K562 (cell line): ENCODE data around the gene PTGR2. TPM values are rescaled to one million over a fixed set of nuclear protein-coding genes. Genes with fewer than 3 reads are reported as not detected.
A peak's percentile ranks its signal among the peaks of the same experiment; 100 is the strongest.
"Not testable (repeated sequence)": the region's sequence is repeated elsewhere in the genome, so short reads cannot be mapped to it uniquely, and the experiment has no call there.

Experiments used
- ATAC-seq: fragments of 200-7000 bp; cut with Tn5 transposase; 3 replicates; pipeline ENCODE4 v1.9.1; 2020; ENCODE audit warnings: moderate library complexity
- BruUV-seq: library from RNA; stranded (reverse); fragments of 400-500 nt; replicated peaks from 2 replicates; lab custom pipeline; 2021; lab: Mats Ljungman, UMichigan
- CTCF ChIA-PET: fragments of 300-600 bp; formaldehyde crosslinking; extraction: SDS; loops from one replicate; lab custom pipeline; 2021; ENCODE audit warnings: low intra/inter-chr PET ratio; lab: Yijun Ruan, JAX
- POLR2A ChIA-PET: fragments of 300-600, 350-650 bp; sonication (Branson Sonifier 250); formaldehyde crosslinking; extraction: SDS; loops from one replicate; lab custom pipeline; 2021; ENCODE audit warnings: antibody characterized with exemption, inconsistent platforms; lab: Yijun Ruan, JAX
- DNase-seq, 4 experiments: peaks; one replicate each; pipeline versions ENCODE4 v3.0.0 to v3.0.0-alpha.2; 2011 to 2018; ENCODE audit warnings: low spot score in 3 of 4, mixed read lengths in 3 of 4; ENCODE audit errors: extremely low read depth in 1 of 4
- FAIRE-seq: peaks from 2 replicates; lab custom pipeline; 2011; peaks lifted over from hg19 to GRCh38; lab: Jason Lieb, UNC
- H2AFZ ChIP-seq: 2 replicates; pipeline ENCODE4 v1.6.0; 2011; ENCODE audit warnings: low read depth, low read length, control low read depth, inconsistent platforms
- H3K27ac ChIP-seq: fragments of 200-600 bp; 3 replicates; pipeline ENCODE4 v1.8.0; 2011; ENCODE audit warnings: low read depth, mild to moderate bottlenecking, control low read depth, inconsistent platforms, low read length, moderate library complexity, mixed read lengths; ENCODE audit errors: extremely low read depth
- H3K27me3 ChIP-seq, 2 experiments: fragments of 300-600 bp in 1 of 2; 2 replicates in 1 of 2; 3 replicates in 1 of 2; pipeline versions ENCODE4 v1.6.0 to v1.8.0; 2011; ENCODE audit warnings: inconsistent platforms in 2 of 2, low read length in 2 of 2, mild to moderate bottlenecking in 1 of 2, mixed read lengths in 1 of 2, moderate library complexity in 1 of 2; ENCODE audit not compliant: control insufficient read depth in 2 of 2, insufficient read depth in 2 of 2
- H3K36me3 ChIP-seq: fragments of 300-600 bp; 3 replicates; pipeline ENCODE4 v1.8.0; 2011; ENCODE audit warnings: mild to moderate bottlenecking, low read length, inconsistent platforms; ENCODE audit not compliant: control insufficient read depth, insufficient read depth
- H3K4me1 ChIP-seq, 2 experiments: fragments of 200-600 bp in 1 of 2; replicated peaks in 1 of 2; 2 replicates in 1 of 2; 3 replicates in 1 of 2; pipeline versions ENCODE4 v1.5.1 to v1.8.0; 2011; ENCODE audit warnings: inconsistent platforms in 2 of 2, low read length in 2 of 2, mild to moderate bottlenecking in 1 of 2, mixed read lengths in 1 of 2, moderate library complexity in 1 of 2; ENCODE audit not compliant: control insufficient read depth in 2 of 2, insufficient read depth in 2 of 2
- H3K4me2 ChIP-seq: 2 replicates; pipeline ENCODE4 v1.6.1; 2011; ENCODE audit warnings: low read length, control low read depth, inconsistent platforms, mixed read lengths; ENCODE audit not compliant: insufficient read depth
- H3K4me3 ChIP-seq: fragments of 200-600 bp; sonication (generic), shearing (Covaris generic); 2 replicates; pipeline ENCODE4 v1.5.1; 2016; ENCODE audit warnings: control low read depth, inconsistent platforms
- H3K79me2 ChIP-seq: fragments of 200-600 bp; 3 replicates; pipeline ENCODE4 v1.8.0; 2011; ENCODE audit warnings: low read length, inconsistent platforms; ENCODE audit not compliant: control insufficient read depth, insufficient read depth
- H3K9ac ChIP-seq, 2 experiments: 2 replicates each; pipeline versions ENCODE4 v1.6.0 to v1.6.1; 2011; ENCODE audit warnings: low read depth in 2 of 2, low read length in 2 of 2, control low read depth in 1 of 2, inconsistent platforms in 1 of 2, mild to moderate bottlenecking in 1 of 2, mixed read lengths in 1 of 2; ENCODE audit not compliant: insufficient read depth in 1 of 2
- H3K9me1 ChIP-seq: one replicate; pipeline ENCODE4 v1.6.0; 2011; ENCODE audit warnings: inconsistent platforms, mild to moderate bottlenecking, low read length, moderate library complexity; ENCODE audit not compliant: control insufficient read depth, insufficient read depth
- H3K9me3 ChIP-seq: replicated peaks from 2 replicates; pipeline ENCODE4 v1.5.1; 2011; ENCODE audit warnings: low read depth, low read length, inconsistent platforms; ENCODE audit not compliant: control insufficient read depth, insufficient read depth
- H4K20me1 ChIP-seq: replicated peaks from 2 replicates; pipeline ENCODE4 v1.6.1; 2011; ENCODE audit warnings: low read length, inconsistent platforms, mixed read lengths; ENCODE audit not compliant: control insufficient read depth, insufficient read depth
- ZNF124 ChIP-seq: sonication (generic); formaldehyde crosslinking; IDR thresholded peaks from 2 replicates; pipeline ENCODE4 v1.8.1; 2022; ENCODE audit warnings: missing genetic modification reagents
- WGBS: fragments of 100-300 bp; shearing (Covaris generic); methylation state at CpG from one replicate; pipeline ENCODE4 v1.1.6; 2016; ENCODE audit warnings: low coverage, mixed read lengths; ENCODE audit not compliant: insufficient coverage; ENCODE audit errors: missing lambda C conversion rate; 5-methylcytosine and 5-hydroxymethylcytosine counted together
- in situ Hi-C: fragments of 300-500 bp; cut with MboI; formaldehyde crosslinking; loops from 4 replicates; pipeline ENCODE4 v1.15.0; 2018; ENCODE audit warnings: inconsistent platforms, mixed read lengths
- intact Hi-C: fragments of 100-400 bp; cut with micrococcal nuclease; formaldehyde crosslinking; loops from 2 replicates; pipeline ENCODE4 v1.14.2; 2022
- polyA plus RNA-seq, 8 experiments: library from polyadenylated mRNA; depleted of rRNA in 4 of 8; stranded (reverse) in 5 of 8; unstranded in 3 of 8; fragments of >200 nt; fragmentation: Nextera tagmentation in 2 of 8; fragmentation: Illumina TruSeq in 1 of 8; extraction: Ambion mirVana in 2 of 8; extraction: Trizol in 1 of 8; gene quantifications; 2 replicates each; pipeline versions ENCODE4 v1.2.1 to v1.2.3, GENCODE V29; 2011 to 2014; ENCODE audit warnings: inconsistent platforms in 1 of 8, missing spikeins in 1 of 8
- total RNA-seq, 7 experiments: library from RNA; depleted of rRNA in 6 of 7; stranded (reverse); fragments of >200 nt in 6 of 7; fragmentation: Illumina TruSeq in 2 of 7; extraction: Trizol in 2 of 7; gene quantifications; 2 replicates each; pipeline versions ENCODE4 v1.2.1 to v1.2.3, GENCODE V29; 2011 to 2021; ENCODE audit warnings: low replicate concordance in 1 of 7
- TF ChIP-seq, protein P1 (sequence below), 3 experiments: IDR thresholded peaks in 2 of 3; conservative IDR thresholded peaks in 1 of 3; 2 replicates each; pipeline ENCODE4 v1.5.1; 2011 to 2012; ENCODE audit warnings: low read length in 3 of 3, mild to moderate bottlenecking in 3 of 3, control low read depth in 2 of 3, improper control_type of control experiment in 1 of 3, inconsistent platforms in 1 of 3, low read depth in 1 of 3, mixed read lengths in 1 of 3, moderate library complexity in 1 of 3; ENCODE audit not compliant: insufficient read depth in 2 of 3

The PTGR2 gene
- total and polyA plus RNA-seq, 9 of the 15 experiments (the other 6 are each of a cell fraction or from before 2014, with no cell fraction given), result 7.4 to 23.0 (median 13.0) TPM

DNA sequence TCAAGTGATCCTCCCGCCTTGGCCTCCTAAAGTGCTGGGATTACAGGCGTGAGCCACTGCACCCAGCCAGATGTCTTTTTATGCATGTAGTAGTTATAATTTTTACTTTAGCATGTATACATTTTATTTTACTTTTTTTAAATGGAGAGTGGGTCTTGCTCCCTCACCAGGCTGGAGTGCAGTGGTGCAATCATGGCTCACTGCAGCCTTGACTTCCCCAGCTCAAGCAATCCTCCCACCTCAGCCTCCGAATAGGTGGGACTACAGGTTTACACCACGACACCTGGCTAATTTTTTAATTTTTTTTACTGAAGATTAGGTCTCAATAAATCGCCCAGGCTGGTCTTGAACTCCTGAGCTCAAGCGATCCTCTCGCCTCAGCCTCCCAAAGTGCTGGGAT, 24.4 kb upstream of the PTGR2 start:
- BruUV-seq, H3K79me2 ChIP-seq, H3K4me2 ChIP-seq, H3K36me3 ChIP-seq, H3K27me3 ChIP-seq, H3K27ac ChIP-seq, ATAC-seq, H3K4me3 ChIP-seq, H4K20me1 ChIP-seq, POLR2A ChIA-PET, FAIRE-seq, H3K9me3 ChIP-seq, H3K9ac ChIP-seq, H2AFZ ChIP-seq, H3K9me1 ChIP-seq, DNase-seq: not testable (repeated sequence)
- CTCF ChIA-PET, result interaction anchor here (0.5 kb wide), 1 partner anchor 96 kb away, joined by 3 read pairs; no protein-coding TSS in a partner anchor
- in situ Hi-C loops (loop anchor here (5.0 kb wide), 1 partner anchor 100 kb away; no protein-coding TSS in a partner anchor), intact Hi-C loops (loop anchor here (5.0 kb wide), 3 partner anchors 40 to 210 kb away; no protein-coding TSS in a partner anchor)
- peaks cover 0 to 10% of the 10 kb centered on the region in 2 experiments; a peak in 3 of 5 replicates for H3K4me1 ChIP-seq
- 71% methylated on average over 7 of the region's 7 CpGs for WGBS
- TF ChIP-seq, protein P1, sequence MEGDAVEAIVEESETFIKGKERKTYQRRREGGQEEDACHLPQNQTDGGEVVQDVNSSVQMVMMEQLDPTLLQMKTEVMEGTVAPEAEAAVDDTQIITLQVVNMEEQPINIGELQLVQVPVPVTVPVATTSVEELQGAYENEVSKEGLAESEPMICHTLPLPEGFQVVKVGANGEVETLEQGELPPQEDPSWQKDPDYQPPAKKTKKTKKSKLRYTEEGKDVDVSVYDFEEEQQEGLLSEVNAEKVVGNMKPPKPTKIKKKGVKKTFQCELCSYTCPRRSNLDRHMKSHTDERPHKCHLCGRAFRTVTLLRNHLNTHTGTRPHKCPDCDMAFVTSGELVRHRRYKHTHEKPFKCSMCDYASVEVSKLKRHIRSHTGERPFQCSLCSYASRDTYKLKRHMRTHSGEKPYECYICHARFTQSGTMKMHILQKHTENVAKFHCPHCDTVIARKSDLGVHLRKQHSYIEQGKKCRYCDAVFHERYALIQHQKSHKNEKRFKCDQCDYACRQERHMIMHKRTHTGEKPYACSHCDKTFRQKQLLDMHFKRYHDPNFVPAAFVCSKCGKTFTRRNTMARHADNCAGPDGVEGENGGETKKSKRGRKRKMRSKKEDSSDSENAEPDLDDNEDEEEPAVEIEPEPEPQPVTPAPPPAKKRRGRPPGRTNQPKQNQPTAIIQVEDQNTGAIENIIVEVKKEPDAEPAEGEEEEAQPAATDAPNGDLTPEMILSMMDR (IDR thresholded peaks at IDR 0.05 in 2 of 3, conservative IDR thresholded peaks at IDR 0.05 in 1 of 3; ENCODE audit: insufficient read depth in 2 of 3, low read depth in 1 of 3, low read length in 3 of 3), result 0 out of 6 replicates have a peak, but pooled peaks of 1 of the 3 experiments have one; percentile 14

DNA sequence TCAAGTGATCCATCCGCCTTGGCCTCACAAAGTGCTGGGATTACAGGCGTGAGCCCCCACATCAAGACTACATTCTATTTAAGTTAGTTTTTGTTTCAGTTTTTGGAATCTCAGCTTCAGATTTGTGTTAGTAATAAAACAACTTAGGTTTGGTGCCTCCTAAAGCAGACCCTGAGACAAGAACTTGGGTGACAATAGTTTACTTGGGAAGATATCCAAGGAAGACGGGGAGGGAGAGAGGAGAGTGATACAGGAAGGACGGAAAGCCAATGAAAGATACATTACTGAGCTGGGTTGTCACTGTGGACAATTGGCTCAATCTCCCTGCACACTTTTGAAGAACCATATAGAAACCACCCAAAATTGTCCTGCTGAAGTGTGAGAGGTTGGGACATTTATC, 22.6 kb upstream of the PTGR2 start:
- Histone ChIP-seq H3K27ac (no peak overlapping the region), H3K9me1 (no peaks in the 10 kb centered on the region), H3K36me3 (no peaks in the 10 kb centered on the region), H3K4me2 (no peak overlapping the region)
- DNase-seq, result no peak
- no peak for TF ChIP-seq ZNF124 (CRISPR knock-in tag)
- TF ChIP-seq, all 486 proteins: peak for 0
- intact Hi-C loops (loop anchor here (5.0 kb wide), 3 partner anchors 38 to 208 kb away; no protein-coding TSS in a partner anchor), in situ Hi-C loops (loop anchor here (5.0 kb wide), 1 partner anchor 102 kb away; no protein-coding TSS in a partner anchor)
- ChIA-PET CTCF (no interaction called here), POLR2A (no interaction called here)
- Histone ChIP-seq H3K9ac (no peak overlapping the region), H3K4me1 (peaks cover 0 to 10% of the 10 kb centered on the region in 2 experiments; a peak in 3 of 5 replicates), H4K20me1 (no peaks in the 10 kb centered on the region), H3K4me3 (no peak overlapping the region), H3K79me2 (no peaks in the 10 kb centered on the region), H3K9me3 (no peaks in the 10 kb centered on the region), H3K27me3 (no peaks in the 10 kb centered on the region), H2AFZ (0 out of 2 replicates have a peak overlapping the region, but pooled peaks have one; percentile 9)
- ATAC-seq (no peak), FAIRE-seq (no peak)
- no TSS peak for BruUV-seq
- 78% methylated on average over 3 of the region's 4 CpGs for WGBS
